ENCODE data around the gene GLRA1.

The GLRA1 gene

DNA sequence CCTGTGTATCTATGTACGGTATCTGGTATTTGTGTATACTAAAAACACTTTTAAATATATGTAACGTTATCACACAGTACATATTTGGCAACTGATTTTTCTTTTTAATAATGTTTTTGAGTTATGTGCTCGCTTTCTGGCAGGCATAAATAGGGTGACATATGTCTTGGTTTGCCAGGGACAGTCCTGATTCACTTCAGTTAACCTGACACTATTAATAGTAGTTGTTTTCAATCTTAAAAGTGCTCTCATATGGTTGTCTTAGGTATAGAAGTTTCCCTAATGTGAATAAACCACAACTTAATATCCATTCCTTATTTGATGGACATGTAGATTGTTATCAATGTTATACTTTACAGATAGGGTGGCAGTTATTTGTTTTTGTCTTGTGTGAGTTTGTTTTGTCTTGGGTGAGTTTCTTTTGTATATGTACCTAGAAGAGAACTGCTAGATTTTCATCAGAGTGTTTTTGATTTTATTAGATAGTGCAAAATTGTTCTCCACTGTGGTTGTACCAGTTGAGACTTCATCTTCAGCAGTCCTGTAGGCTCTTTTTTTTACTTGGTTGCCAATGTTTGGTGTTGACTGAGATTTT, 145.0 kb downstream of the GLRA1 start:
- DNase-seq: no peak
- peaks cover 86% of the 10 kb centered on the region for H3K79me2 ChIP-seq (ENCODE audit: control insufficient read depth, insufficient read depth, low read length)
- no peak overlapping the region for H3K4me2 ChIP-seq (ENCODE audit: low read length)
- H3K36me3 ChIP-seq (ENCODE audit: control insufficient read depth, insufficient read depth, low read length): no peaks in the 10 kb centered on the region
- H2BK120ac ChIP-seq (ENCODE audit: low read depth, low read length): no peak overlapping the region
- H3K4ac ChIP-seq (ENCODE audit: low read depth, low read length): no peak overlapping the region
- no peak overlapping the region for H2BK5ac ChIP-seq (ENCODE audit: low read length)
- H2AK5ac ChIP-seq (ENCODE audit: low read length): no peak overlapping the region
- H4K8ac ChIP-seq (ENCODE audit: low read depth, low read length): no peak overlapping the region
- no peak overlapping the region for H3K23ac ChIP-seq (ENCODE audit: low read length)
- H3K56ac ChIP-seq (ENCODE audit: low read length): no peak overlapping the region
- no peaks in the 10 kb centered on the region for H3K27me3 ChIP-seq (ENCODE audit: insufficient read depth, low read length, poor library complexity)
- no peak overlapping the region for H3K4me3 ChIP-seq (ENCODE audit: low read length)
- H3K79me1 ChIP-seq (ENCODE audit: low read length): no peaks in the 10 kb centered on the region
- no peak overlapping the region for H3K18ac ChIP-seq (ENCODE audit: low read length)
- no peak overlapping the region for H3K9ac ChIP-seq (ENCODE audit: low read length)
- H3K27ac ChIP-seq (ENCODE audit: low read depth, low read length): no peak overlapping the region
- no CpG with 5 or more reads among the region's 3 CpGs for WGBS (ENCODE audit: extremely low coverage, insufficient coverage, low lambda C conversion rate)
- H3K4me1 ChIP-seq (ENCODE audit: control insufficient read depth, low read depth, low read length): peaks cover 5% of the 10 kb centered on the region
- H2BK15ac ChIP-seq (replicated peaks; ENCODE audit: low read depth): no peak overlapping the region
- no peak overlapping the region for H4K5ac ChIP-seq (ENCODE audit: low read length)

DNA sequence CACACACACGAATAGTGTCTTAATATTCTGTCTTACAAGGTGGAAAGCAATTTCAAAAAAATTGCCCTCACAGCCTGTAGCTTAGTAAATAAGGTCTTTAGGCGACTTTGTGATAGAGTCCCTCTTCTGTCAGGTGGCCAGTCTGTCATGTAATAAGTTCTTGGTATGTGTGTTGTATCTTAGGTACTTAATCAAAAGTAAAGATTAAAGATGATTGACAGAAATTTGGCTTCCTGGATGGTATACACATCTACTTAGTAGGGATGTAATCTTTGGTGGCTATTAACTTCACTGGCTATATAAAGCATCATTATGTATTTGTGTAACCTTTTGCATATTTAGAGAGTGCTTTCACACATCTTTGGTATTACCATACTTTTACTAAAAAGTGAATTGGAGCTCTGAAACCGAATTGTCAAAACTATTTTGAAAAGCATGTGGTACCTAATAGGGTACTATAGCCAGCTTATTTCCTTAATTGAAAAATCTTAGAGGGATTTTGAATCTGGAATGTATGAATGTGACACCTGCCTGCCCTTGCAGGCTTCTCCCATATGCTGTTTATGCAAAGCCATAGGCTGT, 149.5 kb downstream of the GLRA1 start:
- Histone ChIP-seq H3K36me3 (ENCODE audit: control insufficient read depth, insufficient read depth, low read length) (no peaks in the 10 kb centered on the region), H3K18ac (ENCODE audit: low read length) (no peak overlapping the region), H2AK5ac (ENCODE audit: low read length) (no peak overlapping the region)

DNA sequence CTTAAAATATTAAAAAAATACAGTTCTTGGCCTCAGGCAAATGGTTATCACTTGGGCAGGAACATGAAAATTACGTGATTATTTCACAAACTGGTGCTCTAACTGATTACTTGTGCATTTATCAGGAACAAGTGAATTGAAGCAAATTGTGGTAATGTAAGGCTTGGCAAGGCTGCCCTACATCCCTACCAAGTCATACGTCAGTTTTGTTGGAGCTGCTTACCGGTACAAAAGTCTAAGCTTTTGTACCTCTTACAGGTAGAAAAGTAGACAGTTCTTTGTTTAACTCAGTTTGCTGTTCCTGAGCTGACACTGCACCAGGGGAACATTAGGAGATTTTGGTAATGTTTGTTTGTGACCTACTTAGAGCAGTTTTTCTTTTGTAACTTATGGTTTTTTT, 150.7 kb downstream of the GLRA1 start:
- Histone ChIP-seq H2BK5ac (ENCODE audit: low read length) (no peak overlapping the region), H3K9ac (ENCODE audit: low read length) (peak overlapping the region; percentile 53), H3K4me1 (ENCODE audit: control insufficient read depth, low read depth, low read length) (peaks cover 3% of the 10 kb centered on the region), H3K23ac (ENCODE audit: low read length) (no peak overlapping the region), H3K79me1 (ENCODE audit: low read length) (no peaks in the 10 kb centered on the region), H3K27ac (ENCODE audit: low read depth, low read length) (no peak overlapping the region), H4K8ac (ENCODE audit: low read depth, low read length) (no peak overlapping the region), H3K18ac (ENCODE audit: low read length) (no peak overlapping the region), H3K4me2 (ENCODE audit: low read length) (peak overlapping the region; percentile 37), H3K27me3 (ENCODE audit: insufficient read depth, low read length, poor library complexity) (no peaks in the 10 kb centered on the region), H3K4me3 (ENCODE audit: low read length) (peak overlapping the region; percentile 1), H2BK120ac (ENCODE audit: low read depth, low read length) (no peak overlapping the region), H3K36me3 (ENCODE audit: control insufficient read depth, insufficient read depth, low read length) (no peaks in the 10 kb centered on the region), H2BK15ac (replicated peaks; ENCODE audit: low read depth) (no peak overlapping the region), H4K5ac (ENCODE audit: low read length) (no peak overlapping the region), H3K56ac (ENCODE audit: low read length) (peak overlapping the region; percentile 47), H2AK5ac (ENCODE audit: low read length) (no peak overlapping the region), H3K4ac (ENCODE audit: low read depth, low read length) (no peak overlapping the region), H3K79me2 (ENCODE audit: control insufficient read depth, insufficient read depth, low read length) (peaks cover 67% of the 10 kb centered on the region)
- no CpG with 5 or more reads among the region's 3 CpGs for WGBS (ENCODE audit: extremely low coverage, insufficient coverage, low lambda C conversion rate)
- DNase-seq: no peak

More for the DNA sequence above, 149.5 kb downstream of the GLRA1 start:
- Histone ChIP-seq H3K4me2 (ENCODE audit: low read length) (peak overlapping the region; percentile 15), H3K56ac (ENCODE audit: low read length) (no peak overlapping the region), H3K9ac (ENCODE audit: low read length) (peak overlapping the region; percentile 13), H3K23ac (ENCODE audit: low read length) (no peak overlapping the region), H3K4me1 (ENCODE audit: control insufficient read depth, low read depth, low read length) (peaks cover 3% of the 10 kb centered on the region), H2BK5ac (ENCODE audit: low read length) (no peak overlapping the region), H3K27ac (ENCODE audit: low read depth, low read length) (no peak overlapping the region), H2BK120ac (ENCODE audit: low read depth, low read length) (no peak overlapping the region), H3K27me3 (ENCODE audit: insufficient read depth, low read length, poor library complexity) (no peaks in the 10 kb centered on the region), H3K4me3 (ENCODE audit: low read length) (no peak overlapping the region), H2BK15ac (replicated peaks; ENCODE audit: low read depth) (no peak overlapping the region), H3K79me2 (ENCODE audit: control insufficient read depth, insufficient read depth, low read length) (peaks cover 79% of the 10 kb centered on the region), H4K8ac (ENCODE audit: low read depth, low read length) (no peak overlapping the region), H3K4ac (ENCODE audit: low read depth, low read length) (no peak overlapping the region), H3K79me1 (ENCODE audit: low read length) (no peaks in the 10 kb centered on the region), H4K5ac (ENCODE audit: low read length) (no peak overlapping the region)
- WGBS (ENCODE audit: extremely low coverage, insufficient coverage, low lambda C conversion rate): no CpG with 5 or more reads among the region's 3 CpGs
- DNase-seq: no peak

DNA sequence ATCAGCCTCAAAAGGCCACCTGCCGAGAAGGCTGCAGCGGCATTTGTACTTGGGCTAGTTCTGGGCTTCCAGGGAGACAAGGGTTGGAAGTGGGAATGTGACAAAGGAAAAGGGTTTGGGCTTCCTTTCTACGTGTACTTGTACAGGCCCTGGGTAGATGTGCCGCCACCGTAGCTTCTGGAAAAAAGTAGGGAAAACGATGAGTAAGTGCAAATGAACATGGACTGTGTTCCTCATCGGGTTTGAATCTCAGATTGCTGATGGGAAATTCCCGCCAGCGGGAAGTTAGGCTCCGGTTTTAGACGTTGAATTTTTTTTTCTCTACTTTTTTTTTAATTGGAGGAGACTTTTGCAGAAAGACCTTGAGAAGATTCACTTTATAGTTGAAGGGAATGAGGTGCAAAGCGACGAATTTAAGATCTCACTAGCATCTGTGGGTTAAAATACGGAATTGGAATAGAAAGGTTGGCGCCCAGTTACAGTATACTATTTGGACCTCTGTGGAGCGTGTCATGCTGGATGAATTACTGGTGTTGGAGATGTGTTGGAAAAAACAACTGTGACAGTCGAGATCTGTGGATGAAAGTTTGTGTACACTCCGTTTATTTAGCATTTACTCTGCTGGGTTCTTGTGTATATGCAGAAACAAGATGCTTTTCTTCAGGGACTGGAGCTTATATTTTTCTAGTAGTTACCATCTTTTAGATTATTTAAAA, 151.6 kb downstream of the GLRA1 start:
- no peaks in the 10 kb centered on the region for H3K36me3 ChIP-seq (ENCODE audit: control insufficient read depth, insufficient read depth, low read length)
- H3K18ac ChIP-seq (ENCODE audit: low read length): no peak overlapping the region
- H3K79me1 ChIP-seq (ENCODE audit: low read length): no peaks in the 10 kb centered on the region
- H2AK5ac ChIP-seq (ENCODE audit: low read length): no peak overlapping the region
- no peak overlapping the region for H2BK15ac ChIP-seq (replicated peaks; ENCODE audit: low read depth)
- no peak overlapping the region for H3K27ac ChIP-seq (ENCODE audit: low read depth, low read length)
- no peak overlapping the region for H4K8ac ChIP-seq (ENCODE audit: low read depth, low read length)
- no CpG with 5 or more reads among the region's 18 CpGs for whole genome bisulfite sequencing (ENCODE audit: extremely low coverage, insufficient coverage, low lambda C conversion rate)
- H2BK5ac ChIP-seq (ENCODE audit: low read length): no peak overlapping the region
- H3K9ac ChIP-seq (ENCODE audit: low read length): peak overlapping the region; percentile 97
- peak overlapping the region; percentile 98 for H3K56ac ChIP-seq (ENCODE audit: low read length)
- no peak overlapping the region for H3K4ac ChIP-seq (ENCODE audit: low read depth, low read length)
- H3K79me2 ChIP-seq (ENCODE audit: control insufficient read depth, insufficient read depth, low read length): peaks cover 58% of the 10 kb centered on the region
- H4K5ac ChIP-seq (ENCODE audit: low read length): no peak overlapping the region
- H3K27me3 ChIP-seq (ENCODE audit: insufficient read depth, low read length, poor library complexity): no peaks in the 10 kb centered on the region
- no peak for DNase-seq
- no peak overlapping the region for H3K23ac ChIP-seq (ENCODE audit: low read length)
- peaks cover 3% of the 10 kb centered on the region for H3K4me1 ChIP-seq (ENCODE audit: control insufficient read depth, low read depth, low read length)
- H3K4me2 ChIP-seq (ENCODE audit: low read length): peak overlapping the region; percentile 89
- H3K4me3 ChIP-seq (ENCODE audit: low read length): peak overlapping the region; percentile 60
- no peak overlapping the region for H2BK120ac ChIP-seq (ENCODE audit: low read depth, low read length)

Small RNAs within 50 kb of the gene (small RNA-seq; reads per million reads assigned to genes)
- 0.90 reads per million for gene RNA5SP198 (ENCODE audit: insufficient read depth)
